ENCODE data around the gene FOXP4. TPM values are rescaled to one million over a fixed set of nuclear protein-coding genes. Genes with fewer than 3 reads are reported as not detected.

The FOXP4 gene
- total RNA-seq, 1 experiment from 2014 or later: 0.53 TPM

GRCh38 chr6:41553405-41553999, 7.3 kb downstream of the FOXP4 start:
- Histone ChIP-seq H3K4me3 (no peak overlapping the region), H3K27me3 (no peaks in the 10 kb centered on the region), H3K9me3 (no peaks in the 10 kb centered on the region), H3K36me3 (no peaks in the 10 kb centered on the region)
- no peak for DNase-seq

- no peaks in the 10 kb centered on the region for H3K36me3 ChIP-seq
- no peak for DNase-seq
These were observed 9.4 kb downstream of the FOXP4 start for GRCh38 chr6:41555326-41556300.

GRCh38 chr6:41557335-41557734, 11.2 kb downstream of the FOXP4 start:
- DNase-seq: no peak
- H3K36me3 ChIP-seq: no peaks in the 10 kb centered on the region
- no peak overlapping the region for H3K4me3 ChIP-seq
- H3K9me3 ChIP-seq: no peaks in the 10 kb centered on the region
- no peaks in the 10 kb centered on the region for H3K27me3 ChIP-seq

More at GRCh38 chr6:41555326-41556300, 9.4 kb downstream of the FOXP4 start:
- no peak overlapping the region for H3K4me3 ChIP-seq
- no peaks in the 10 kb centered on the region for H3K9me3 ChIP-seq
- H3K27me3 ChIP-seq: no peaks in the 10 kb centered on the region

GRCh38 chr6:41558033-41558807, 12.0 kb downstream of the FOXP4 start:
- no peak overlapping the region for H3K4me3 ChIP-seq
- DNase-seq: no peak
- no peaks in the 10 kb centered on the region for H3K9me3 ChIP-seq
- H3K27me3 ChIP-seq: no peaks in the 10 kb centered on the region
- no peaks in the 10 kb centered on the region for H3K36me3 ChIP-seq

- no peaks in the 10 kb centered on the region for H3K9me3 ChIP-seq
- DNase-seq: no peak
- no peaks in the 10 kb centered on the region for H3K27me3 ChIP-seq
- H3K36me3 ChIP-seq: no peaks in the 10 kb centered on the region
- no peak overlapping the region for H3K4me3 ChIP-seq
These were observed 13.7 kb downstream of the FOXP4 start for GRCh38 chr6:41559655-41560427.

GRCh38 chr6:41560431-41561192, 14.4 kb downstream of the FOXP4 start:
- Histone ChIP-seq H3K9me3 (no peaks in the 10 kb centered on the region), H3K36me3 (no peaks in the 10 kb centered on the region), H3K27me3 (no peaks in the 10 kb centered on the region), H3K4me3 (no peak overlapping the region)
- no peak for DNase-seq

- H3K9me3 ChIP-seq: no peaks in the 10 kb centered on the region
- H3K27me3 ChIP-seq: no peaks in the 10 kb centered on the region
- no peak for DNase-seq
- H3K36me3 ChIP-seq: no peaks in the 10 kb centered on the region
- H3K4me3 ChIP-seq: no peak overlapping the region
These were observed 15.2 kb downstream of the FOXP4 start for GRCh38 chr6:41561416-41561815.

- Histone ChIP-seq H3K27me3 (no peaks in the 10 kb centered on the region), H3K9me3 (no peaks in the 10 kb centered on the region), H3K4me3 (no peak overlapping the region), H3K36me3 (no peaks in the 10 kb centered on the region)
- no peak for DNase-seq
These were observed 16.0 kb downstream of the FOXP4 start for GRCh38 chr6:41561931-41562911.

GRCh38 chr6:41563060-41563776, 17.0 kb downstream of the FOXP4 start:
- Histone ChIP-seq H3K4me3 (no peak overlapping the region), H3K36me3 (no peaks in the 10 kb centered on the region), H3K9me3 (no peaks in the 10 kb centered on the region), H3K27me3 (no peaks in the 10 kb centered on the region)
- DNase-seq: no peak

GRCh38 chr6:41564448-41565142, 18.4 kb downstream of the FOXP4 start:
- H3K9me3 ChIP-seq: no peaks in the 10 kb centered on the region
- H3K27me3 ChIP-seq: no peaks in the 10 kb centered on the region
- H3K4me3 ChIP-seq: no peak overlapping the region
- no peak for DNase-seq
- no peaks in the 10 kb centered on the region for H3K36me3 ChIP-seq

GRCh38 chr6:41565701-41566100, 19.5 kb downstream of the FOXP4 start:
- Histone ChIP-seq H3K27me3 (no peaks in the 10 kb centered on the region), H3K36me3 (no peaks in the 10 kb centered on the region), H3K4me3 (no peak overlapping the region), H3K9me3 (no peaks in the 10 kb centered on the region)
- DNase-seq: no peak

- Histone ChIP-seq H3K27me3 (no peaks in the 10 kb centered on the region), H3K36me3 (no peaks in the 10 kb centered on the region), H3K4me3 (no peak overlapping the region), H3K9me3 (no peaks in the 10 kb centered on the region)
- no peak for DNase-seq
These were observed 20.8 kb downstream of the FOXP4 start for GRCh38 chr6:41566961-41567360.

GRCh38 chr6:41567684-41568083, 21.5 kb downstream of the FOXP4 start:
- Histone ChIP-seq H3K36me3 (no peaks in the 10 kb centered on the region), H3K4me3 (no peak overlapping the region), H3K9me3 (no peaks in the 10 kb centered on the region), H3K27me3 (no peaks in the 10 kb centered on the region)
- DNase-seq: no peak

- Histone ChIP-seq H3K36me3 (no peaks in the 10 kb centered on the region), H3K9me3 (no peaks in the 10 kb centered on the region), H3K27me3 (no peaks in the 10 kb centered on the region), H3K4me3 (no peak overlapping the region)
- no peak for DNase-seq
These were observed 22.0 kb downstream of the FOXP4 start for GRCh38 chr6:41568202-41568584.
